ENCODE data around the gene PGS1.

GRCh38 chr17:78450696-78451345 lies 72.4 kb downstream of the PGS1 start:
- no peak for TF ChIP-seq EZH2 (IDR thresholded peaks at IDR 0.05)
- TF ChIP-seq POLR2AphosphoS5 (IDR thresholded peaks at IDR 0.05; ENCODE audit: borderline replicate concordance, low read depth, low read length): no peak
- TF ChIP-seq FOXP2 (optimal IDR thresholded peaks at IDR 0.05; ENCODE audit: control extremely low read depth, extremely low read length, insufficient read depth): no peak
